ENCODE results near the gene CTNNA2.

- TF ChIP-seq CTCF (IDR thresholded peaks at IDR 0.05): no peak
- no peak for TF ChIP-seq POLR2AphosphoS5 (IDR thresholded peaks at IDR 0.05)
- no peak for TF ChIP-seq EP300 (IDR thresholded peaks at IDR 0.05)
- TF ChIP-seq POLR2A (IDR thresholded peaks at IDR 0.05): no peak
Measured at GRCh38 chr2:80579756-80580155, 1066.9 kb downstream of the CTNNA2 start.
